HG02642 (cell line): ENCODE results near the gene ATF6B.
A peak's percentile ranks its signal among the peaks of the same experiment; 100 is the strongest.

Experiments
- ATAC-seq: cut with Tn5 transposase; IDR thresholded peaks from one replicate; pipeline ENCODE4 v1.9.1; 2021; ENCODE audit warnings: mild to moderate bottlenecking; ENCODE audit not compliant: unreplicated experiment, poor library complexity

Gene ATF6B

DNA sequence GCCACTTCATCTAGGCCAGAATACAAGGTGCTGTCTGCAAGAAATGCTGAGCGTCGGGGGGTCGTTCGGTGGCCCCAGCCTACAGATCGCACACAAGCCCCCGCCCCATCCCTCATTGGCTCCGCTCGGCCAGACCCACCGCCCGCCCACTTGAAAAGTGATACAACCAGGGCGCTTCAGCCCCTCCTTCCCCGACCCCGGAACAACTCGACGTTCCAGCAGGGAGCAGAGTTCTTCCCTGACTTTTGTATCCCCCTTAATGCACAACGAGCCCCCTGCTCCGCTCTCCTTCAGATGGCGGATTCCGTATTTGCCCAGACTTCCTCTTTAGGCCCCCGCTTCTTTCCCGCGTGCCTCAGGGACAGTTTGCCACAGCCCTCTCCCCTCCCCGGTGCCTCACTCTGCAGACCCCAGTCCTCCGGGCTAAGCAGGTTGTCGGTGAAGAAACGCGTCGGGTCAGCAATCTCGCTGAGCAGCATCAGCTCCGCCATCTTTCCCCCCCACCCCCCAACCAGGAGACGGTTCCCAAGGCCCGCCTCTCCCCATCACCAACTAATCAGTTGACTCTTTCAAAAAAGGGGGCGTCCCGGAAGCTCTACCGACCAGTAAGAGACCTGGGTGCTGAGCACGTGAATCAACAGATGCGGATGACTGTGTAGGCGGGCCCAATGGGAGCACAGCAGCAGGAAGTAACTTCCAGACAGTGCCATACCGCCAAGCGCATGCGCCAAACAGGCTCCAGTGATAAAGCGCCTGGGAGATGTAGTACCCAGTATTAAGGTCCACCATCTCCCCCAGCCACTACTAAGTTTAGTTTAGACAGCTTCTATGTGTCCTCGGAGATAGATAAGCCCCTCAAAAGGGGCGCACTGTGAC, at the start of gene ATF6B:
TSS of gene ATF6B (minus strand) at position 530 of the 876 bp plus-strand sequence. CDS start at position 491, 39 bp downstream.
- ATAC-seq: peak; percentile 82

- ATAC-seq: peak; percentile 1
Measured at GRCh38 chr6:32177183-32177787, 49.2 kb upstream of the ATF6B start.

DNA sequence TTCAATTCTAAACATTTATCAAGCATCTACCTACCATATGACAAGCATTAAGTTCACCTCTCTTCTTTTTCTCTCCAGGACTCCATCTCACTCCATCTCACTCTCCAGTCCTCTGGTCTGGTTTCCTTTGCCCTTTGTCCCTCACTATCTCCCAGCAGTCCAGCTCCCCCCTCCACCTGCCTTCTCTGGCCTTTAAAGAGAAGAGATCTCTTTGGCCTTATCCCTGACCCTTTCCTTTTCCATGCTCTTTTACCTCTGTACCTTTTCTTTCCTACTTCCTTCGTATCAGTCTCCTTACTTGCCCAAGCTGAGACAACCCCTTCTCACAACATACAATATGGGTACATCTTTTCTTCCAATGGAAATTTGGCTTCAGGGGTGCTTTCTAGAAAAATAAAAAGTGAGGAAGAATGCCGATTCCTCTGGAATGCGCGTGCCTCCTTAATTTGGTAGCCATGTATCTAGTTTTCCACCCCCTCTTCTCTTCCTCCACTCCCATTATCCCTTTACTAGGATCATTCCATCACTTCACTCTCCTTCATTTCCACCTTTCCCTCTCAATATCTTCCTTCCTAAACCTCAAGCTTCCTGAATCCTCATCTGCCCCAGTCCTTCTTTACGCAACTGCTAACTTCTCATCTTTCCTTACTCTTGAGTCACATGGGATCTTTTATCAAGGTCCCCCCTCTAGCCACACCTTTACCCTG, 48.6 kb upstream of the ATF6B start:
- no peak for ATAC-seq

DNA sequence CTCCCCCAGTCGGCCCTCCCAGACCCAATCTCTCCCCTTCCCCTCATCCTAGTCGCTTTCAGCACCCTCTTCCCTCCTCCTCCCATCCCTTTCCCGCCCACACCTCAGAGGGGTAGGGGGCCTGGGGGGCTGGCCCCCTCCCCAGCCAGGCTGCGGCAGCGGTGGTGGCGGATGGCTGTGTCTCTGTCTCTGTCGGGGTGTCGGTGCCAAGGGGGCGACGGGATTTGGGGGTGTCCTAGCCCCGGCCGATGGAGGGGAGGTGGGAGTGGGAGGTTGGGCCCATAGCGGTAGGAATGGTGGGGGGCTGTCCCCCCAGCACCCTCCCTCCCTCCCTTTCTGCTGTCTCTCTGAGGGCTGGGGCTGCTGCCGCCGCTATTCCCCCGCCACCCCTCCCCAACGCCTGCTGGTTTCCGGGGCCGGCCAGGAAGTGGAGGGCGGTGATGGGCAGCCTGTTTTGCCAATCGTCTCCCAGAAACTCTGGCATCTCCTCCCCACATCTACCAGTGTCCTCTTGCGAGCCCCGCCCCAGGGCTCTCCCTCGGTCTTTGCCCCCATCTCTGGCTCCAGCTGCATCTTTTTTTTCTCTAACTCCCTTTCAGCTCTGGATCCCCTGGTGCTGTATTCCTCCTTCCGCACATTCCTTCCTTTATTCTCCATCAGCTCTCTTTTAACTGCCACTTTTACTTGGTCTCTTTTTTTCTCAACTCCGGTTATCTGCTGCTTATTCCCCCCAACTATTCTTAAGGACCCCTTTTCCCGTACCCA, 47.8 kb upstream of the ATF6B start, which contains the start of gene AGPAT1:
TSS of gene AGPAT1 (minus strand) at position 374 of the 765 bp plus-strand sequence. CDS start 4,588 bp downstream, outside the sequence.
- peak; percentile 46 for ATAC-seq

GRCh38 chr6:32175322-32175710, 47.3 kb upstream of the ATF6B start:
- no peak for ATAC-seq

- no peak for ATAC-seq
Measured at GRCh38 chr6:32174416-32174815, 46.4 kb upstream of the ATF6B start.

GRCh38 chr6:32173051-32173727, 45.1 kb upstream of the ATF6B start:
- ATAC-seq: no peak

GRCh38 chr6:32171234-32171633, 43.2 kb upstream of the ATF6B start:
- ATAC-seq: no peak

GRCh38 chr6:32170294-32170693, 42.2 kb upstream of the ATF6B start:
- no peak for ATAC-seq

- no peak for ATAC-seq
Measured at GRCh38 chr6:32168807-32169591, 41.0 kb upstream of the ATF6B start.

- no peak for ATAC-seq
Measured at GRCh38 chr6:32168350-32168749, 40.3 kb upstream of the ATF6B start.

DNA sequence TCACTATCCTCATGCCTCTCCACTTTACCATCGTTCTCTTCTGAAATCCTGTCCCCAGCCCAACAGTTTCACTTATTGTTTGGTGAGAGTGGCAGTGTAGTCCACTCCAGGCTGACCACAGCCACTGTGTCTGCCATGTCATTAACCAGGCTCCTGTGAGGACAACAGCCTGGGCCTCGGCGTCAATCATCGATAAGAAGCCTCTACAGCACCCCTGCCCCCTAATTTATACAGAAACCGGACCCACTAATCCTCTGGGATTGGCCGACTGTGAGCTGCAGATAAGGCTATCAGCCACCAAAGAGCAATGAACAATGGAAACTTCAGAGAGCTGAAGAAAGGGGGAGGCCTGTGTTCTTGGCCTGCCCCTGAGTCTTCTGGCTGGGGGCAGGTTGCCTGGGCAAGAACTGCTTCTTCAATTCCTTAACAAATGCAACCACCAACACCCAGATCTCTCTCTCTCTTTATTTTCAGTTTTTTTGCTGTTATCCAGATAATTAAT, 39.8 kb upstream of the ATF6B start:
- no peak for ATAC-seq

- ATAC-seq: no peak
Measured at GRCh38 chr6:32167154-32167760, 39.2 kb upstream of the ATF6B start.

DNA sequence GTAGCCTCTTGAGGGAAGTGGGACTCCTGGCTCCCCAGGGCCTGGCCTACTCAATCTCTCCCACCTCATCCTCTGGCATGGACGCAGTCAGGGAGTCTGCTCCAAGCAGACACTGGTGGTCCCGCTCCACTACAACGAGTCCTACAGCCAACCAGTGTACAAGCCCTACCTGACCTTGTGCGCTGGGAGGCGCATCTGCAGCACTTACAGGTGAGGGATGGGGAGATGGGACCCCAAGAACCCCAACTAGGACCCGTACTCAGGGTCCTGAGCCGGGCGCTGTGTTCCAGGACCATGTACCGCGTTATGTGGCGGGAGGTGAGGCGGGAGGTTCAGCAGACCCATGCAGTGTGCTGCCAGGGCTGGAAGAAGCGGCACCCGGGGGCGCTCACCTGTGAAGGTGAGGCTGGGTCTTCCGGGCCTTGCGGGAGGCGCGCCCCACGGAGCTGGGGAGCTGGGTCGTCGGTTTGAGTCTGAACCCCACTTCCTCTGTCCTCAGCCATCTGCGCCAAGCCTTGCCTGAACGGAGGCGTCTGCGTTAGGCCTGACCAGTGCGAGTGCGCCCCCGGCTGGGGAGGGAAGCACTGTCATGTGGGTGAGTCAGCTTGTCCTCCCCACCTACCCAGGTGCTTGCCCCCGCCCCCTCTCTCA, 38.5 kb upstream of the ATF6B start:
- no peak for ATAC-seq

DNA sequence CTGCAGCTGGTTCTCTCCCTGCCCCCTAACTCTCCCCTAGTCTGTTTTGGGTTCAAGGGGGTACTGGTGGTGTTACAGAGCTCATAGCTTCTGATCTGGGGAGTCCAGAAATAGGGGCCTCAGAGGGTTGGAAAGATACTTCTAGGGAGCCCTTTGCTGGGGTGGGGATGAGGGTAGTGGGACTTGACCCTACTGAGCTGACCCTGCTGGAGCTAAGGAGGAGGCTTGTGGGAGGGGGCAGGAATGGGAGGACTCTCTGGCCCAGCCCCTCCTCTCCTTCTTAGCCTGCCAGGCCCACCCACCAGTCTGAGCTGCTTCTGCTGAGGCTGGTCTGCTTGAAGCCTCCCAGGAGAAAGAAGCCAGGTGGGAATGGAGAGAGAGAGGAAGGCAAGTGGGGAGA, 36.2 kb upstream of the ATF6B start, which contains the start of gene EGFL8:
TSS of gene EGFL8 (plus strand) at position 301 of the 400 bp plus-strand sequence. CDS start 1,571 bp downstream, outside the sequence.
- ATAC-seq: no peak

DNA sequence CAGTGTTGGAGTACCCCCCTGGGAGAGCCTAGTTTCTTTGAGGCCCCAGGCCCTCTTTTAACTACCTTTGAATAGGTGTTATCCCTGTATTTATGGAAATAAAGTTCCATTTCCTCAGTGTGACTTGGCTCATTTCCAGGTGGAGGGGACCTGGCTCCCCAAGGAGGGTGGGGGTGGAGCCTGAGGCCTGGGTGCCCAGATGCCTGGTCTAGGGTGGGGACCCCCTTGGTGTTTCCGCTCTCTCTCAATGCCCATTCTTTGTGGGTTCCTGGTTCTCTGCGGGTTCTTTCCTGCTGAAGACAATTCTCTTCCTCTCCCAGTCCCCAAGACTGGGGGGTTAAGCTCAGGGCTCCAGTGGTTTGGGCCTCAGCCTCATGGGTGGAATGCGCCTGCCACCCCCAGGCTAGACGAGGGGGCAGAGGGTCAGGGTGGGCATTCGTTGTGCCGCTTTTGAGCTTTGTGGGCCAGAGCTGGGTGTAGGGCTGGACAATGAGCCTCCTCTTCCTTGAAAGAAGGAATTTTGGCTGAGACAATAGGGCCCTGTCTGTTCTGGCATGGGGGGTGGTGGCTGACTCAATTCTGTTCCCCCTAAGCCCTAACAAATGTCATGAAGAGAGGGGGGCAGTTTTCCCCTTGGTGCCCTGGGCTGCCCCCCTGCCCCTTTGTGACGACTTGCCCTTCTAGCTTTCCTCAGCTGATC, 35.7 kb upstream of the ATF6B start:
- ATAC-seq: no peak

DNA sequence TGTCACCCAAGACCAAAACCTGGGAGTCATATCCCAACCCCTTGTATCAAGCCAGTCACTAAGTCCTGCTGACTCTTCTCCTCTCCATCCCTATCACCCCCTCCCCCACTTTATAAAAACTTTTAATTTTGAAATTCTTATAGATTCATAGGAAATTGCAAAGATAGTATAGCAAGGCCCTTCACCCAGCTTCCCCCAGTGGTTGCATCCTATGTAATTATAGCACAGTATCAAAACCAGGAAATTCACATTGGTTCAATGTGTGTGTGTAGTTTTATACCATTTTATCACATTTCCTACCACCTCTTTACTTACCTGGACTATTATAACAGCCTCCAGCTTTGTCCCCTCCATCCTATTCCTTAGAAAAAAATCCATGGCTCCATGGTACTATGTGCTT, 30.0 kb upstream of the ATF6B start:
- no peak for ATAC-seq
